Esophagus muscularis mucosa (tissue), 4 donors: ENCODE measurements around the gene SIRT7. TPM values are rescaled to one million over a fixed set of nuclear protein-coding genes. Genes with fewer than 3 reads are reported as not detected.

Experiments
- DNase-seq: peaks from one replicate; pipeline ENCODE4 v3.0.0-alpha.2; 2017; ENCODE audit errors: extremely low spot score
- H3K27ac ChIP-seq, 4 donors: fragments of 200-600 bp; sonication (generic); replicated peaks in 1 of 4; 1 replicate in 3 of 4; 2 replicates in 1 of 4; pipeline ENCODE4 v1.5.1; 2016 to 2019; ENCODE audit warnings: mild to moderate bottlenecking in 1 of 4
- H3K27me3 ChIP-seq, 4 donors: fragments of 200-600 bp; sonication (generic); one replicate each; pipeline versions ENCODE4 v1.5.1 to v1.6.0; 2016 to 2019
- H3K36me3 ChIP-seq, 4 donors: fragments of 200-600 bp; sonication (generic); one replicate each; pipeline ENCODE4 v1.5.1; 2016 to 2019
- H3K4me1 ChIP-seq, 4 donors: fragments of 200-600 bp; sonication (generic); one replicate each; pipeline ENCODE4 v1.5.1; 2016 to 2019
- H3K4me3 ChIP-seq, 4 donors: fragments of 200-600 bp; sonication (generic); 1 replicate in 2 of 4; 2 replicates in 2 of 4; pipeline ENCODE4 v1.5.1; 2016 to 2019; ENCODE audit warnings: mild to moderate bottlenecking in 4 of 4, moderate library complexity in 1 of 4
- H3K9me3 ChIP-seq, 4 donors: fragments of 200-600 bp; sonication (generic); 1 replicate in 3 of 4; 2 replicates in 1 of 4; pipeline ENCODE4 v1.5.1; 2016 to 2019
- EP300 ChIP-seq: sonication (generic); formaldehyde crosslinking; IDR thresholded peaks from one replicate; pipeline ENCODE4 v1.6.1; 2017; ENCODE audit warnings: antibody characterized with exemption
- POLR2A ChIP-seq: fragments of 450-650 bp; IDR thresholded peaks from one replicate; pipeline ENCODE4 v1.6.1; 2017; ENCODE audit warnings: antibody characterized with exemption, moderate library complexity, mild to moderate bottlenecking, low read depth
- POLR2AphosphoS5 ChIP-seq, 2 donors: sonication (generic); formaldehyde crosslinking; IDR thresholded peaks; one replicate each; pipeline ENCODE4 v1.6.1; 2017; ENCODE audit warnings: antibody characterized with exemption in 2 of 2
- whole genome bisulfite sequencing: methylation state at CpG from one replicate; pipeline ENCODE4 v1.1.5; 2018; 5-methylcytosine and 5-hydroxymethylcytosine counted together
- intact Hi-C: fragments of 100-400 bp; cut with DNase I; formaldehyde crosslinking; loops from one replicate; pipeline ENCODE4 v1.15.1; 2023
- total RNA-seq, 4 donors: library from RNA; depleted of rRNA; stranded (reverse); fragments of >200 nt; gene quantifications; one replicate each; pipeline versions ENCODE4 v1.1.0 to v1.2.1, GENCODE V29; 2016
- TF ChIP-seq, protein P1 (sequence below), 3 experiments: fragments of 200-600 bp in 2 of 3; fragments of 450-650 bp in 1 of 3; sonication (generic) in 2 of 3; IDR thresholded peaks; one replicate each; pipeline ENCODE4 v1.5.1; 2017 to 2019; ENCODE audit warnings: antibody characterized with exemption in 3 of 3, mild to moderate bottlenecking in 2 of 3, moderate library complexity in 1 of 3

SIRT7 gene
- total RNA-seq, 4 donors from 2014 or later, result 13.9 to 27.0 (median 19.9) TPM

DNA sequence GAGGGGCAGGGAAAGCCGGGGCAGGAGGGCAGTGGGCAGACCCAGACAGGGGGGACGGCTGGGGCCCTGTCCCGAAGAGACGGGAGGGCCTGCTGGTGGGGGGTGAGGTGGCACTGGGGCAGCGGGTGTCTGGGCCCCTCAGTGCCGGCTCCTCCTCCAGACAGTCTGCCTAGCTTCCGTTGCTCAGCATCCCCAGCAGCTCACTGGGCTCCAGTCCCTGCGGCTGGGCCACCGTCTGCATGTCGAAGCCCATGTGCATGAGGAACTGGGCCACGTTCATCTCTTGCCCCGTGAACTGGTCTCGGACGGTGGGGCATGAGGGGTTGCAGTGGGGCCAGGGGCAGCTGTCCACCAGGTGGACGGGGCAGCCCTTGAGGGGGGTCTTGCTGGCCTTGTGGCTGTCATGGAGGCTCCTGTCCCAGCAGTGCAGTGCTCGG lies 34.8 kb upstream of the SIRT7 start:
- H3K27me3 ChIP-seq, result peaks cover 0 to 56% (median 6%) of the 10 kb centered on the region in 4 donors
- H3K36me3 ChIP-seq, result no peaks in the 10 kb centered on the region
- TF ChIP-seq, protein P1, sequence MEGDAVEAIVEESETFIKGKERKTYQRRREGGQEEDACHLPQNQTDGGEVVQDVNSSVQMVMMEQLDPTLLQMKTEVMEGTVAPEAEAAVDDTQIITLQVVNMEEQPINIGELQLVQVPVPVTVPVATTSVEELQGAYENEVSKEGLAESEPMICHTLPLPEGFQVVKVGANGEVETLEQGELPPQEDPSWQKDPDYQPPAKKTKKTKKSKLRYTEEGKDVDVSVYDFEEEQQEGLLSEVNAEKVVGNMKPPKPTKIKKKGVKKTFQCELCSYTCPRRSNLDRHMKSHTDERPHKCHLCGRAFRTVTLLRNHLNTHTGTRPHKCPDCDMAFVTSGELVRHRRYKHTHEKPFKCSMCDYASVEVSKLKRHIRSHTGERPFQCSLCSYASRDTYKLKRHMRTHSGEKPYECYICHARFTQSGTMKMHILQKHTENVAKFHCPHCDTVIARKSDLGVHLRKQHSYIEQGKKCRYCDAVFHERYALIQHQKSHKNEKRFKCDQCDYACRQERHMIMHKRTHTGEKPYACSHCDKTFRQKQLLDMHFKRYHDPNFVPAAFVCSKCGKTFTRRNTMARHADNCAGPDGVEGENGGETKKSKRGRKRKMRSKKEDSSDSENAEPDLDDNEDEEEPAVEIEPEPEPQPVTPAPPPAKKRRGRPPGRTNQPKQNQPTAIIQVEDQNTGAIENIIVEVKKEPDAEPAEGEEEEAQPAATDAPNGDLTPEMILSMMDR (IDR thresholded peaks at IDR 0.05), result no peak
- no peak for TF ChIP-seq POLR2AphosphoS5 (IDR thresholded peaks at IDR 0.05)
- TF ChIP-seq EP300, result no peak
- no peak for TF ChIP-seq POLR2A
- H3K9me3 ChIP-seq, result no peaks in the 10 kb centered on the region
- H3K27ac ChIP-seq, result no peak overlapping the region
- intact Hi-C loops, result loop anchor here (10.0 kb wide), 1 partner anchor 202 kb away; no protein-coding TSS in a partner anchor
- H3K4me3 ChIP-seq, result no peak overlapping the region
- no peaks in the 10 kb centered on the region for H3K4me1 ChIP-seq
- no peak for DNase-seq
- 72% methylated on average over 12 of the region's 16 CpGs for WGBS

DNA sequence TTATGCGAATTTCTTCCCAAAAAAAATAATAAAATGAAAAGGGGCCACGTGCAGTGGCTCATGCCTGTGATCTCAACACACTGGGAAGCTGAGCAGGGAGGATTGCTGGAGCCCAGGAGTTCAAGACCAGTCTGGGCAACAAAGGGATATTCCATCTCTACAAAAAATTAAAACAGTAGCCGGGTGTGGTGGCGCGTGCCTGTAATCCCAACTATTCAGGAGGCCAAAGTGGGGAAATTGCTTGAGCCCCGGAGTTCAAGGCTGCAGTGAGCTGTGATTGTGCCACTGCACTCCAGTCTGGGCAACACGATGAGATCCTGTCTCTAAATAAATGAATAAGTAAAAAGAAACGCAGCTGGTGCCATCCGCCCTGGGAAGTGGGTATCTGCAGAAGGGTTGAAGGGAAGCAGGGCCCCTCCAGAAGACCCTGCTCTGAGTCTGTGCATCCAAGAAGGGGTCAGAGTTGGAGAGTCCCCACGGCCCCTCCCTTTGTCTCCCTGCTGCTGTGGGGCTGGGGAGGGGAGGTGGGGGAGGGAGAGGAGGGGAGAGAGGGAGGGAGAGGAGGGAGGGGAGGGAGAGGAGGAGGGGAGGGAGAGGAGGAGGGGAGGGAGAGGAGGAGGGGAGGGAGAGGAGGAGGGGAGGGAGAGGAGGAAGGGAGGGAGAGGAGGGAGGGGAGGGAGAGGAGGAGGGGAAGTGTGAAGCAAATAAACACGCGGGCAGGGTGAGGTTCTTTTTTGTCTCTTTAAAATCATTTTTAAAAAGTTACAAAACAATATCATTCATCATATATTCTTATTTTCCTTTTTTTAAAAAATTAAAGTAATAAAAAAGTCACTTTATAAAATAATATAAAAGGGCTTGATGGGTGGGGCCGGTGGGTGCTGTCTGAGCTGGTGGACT lies 34.1 kb upstream of the SIRT7 start:
- intact Hi-C loops, result loop anchor here (10.0 kb wide), 1 partner anchor 203 kb away; no protein-coding TSS in a partner anchor
- WGBS, result 55% methylated on average over 12 of the region's 13 CpGs
- Histone ChIP-seq H3K27ac (no peak overlapping the region), H3K9me3 (no peaks in the 10 kb centered on the region), H3K36me3 (no peaks in the 10 kb centered on the region), H3K4me1 (no peaks in the 10 kb centered on the region), H3K4me3 (no peak overlapping the region), H3K27me3 (peaks cover 0 to 48% (median 5%) of the 10 kb centered on the region in 4 donors)
- no peak for DNase-seq
- no peak for TF ChIP-seq POLR2A
- TF ChIP-seq EP300, result no peak
- TF ChIP-seq POLR2AphosphoS5 (IDR thresholded peaks at IDR 0.05), result no peak
- TF ChIP-seq, protein P1 (IDR thresholded peaks at IDR 0.05), result no peak

DNA sequence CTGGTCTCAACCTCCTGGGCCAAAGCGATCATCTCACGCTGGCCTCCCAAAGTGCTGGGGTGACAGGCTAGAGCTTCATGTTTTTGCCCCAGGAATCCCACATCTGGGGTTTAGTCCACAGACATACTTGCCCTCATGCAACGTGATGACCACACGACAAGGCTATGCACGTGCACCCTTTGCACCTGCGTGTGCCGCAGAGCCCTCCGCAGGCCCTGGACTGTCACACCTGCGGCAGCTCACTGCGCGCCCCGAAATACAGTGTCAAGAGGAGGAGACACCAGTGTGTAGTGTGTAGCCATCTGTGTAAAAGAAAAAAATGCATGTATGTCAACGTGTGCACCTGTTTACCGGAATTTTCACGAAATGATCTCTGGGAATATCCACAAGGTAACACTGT lies 32.5 kb upstream of the SIRT7 start:
- peaks cover 0 to 35% (median 3%) of the 10 kb centered on the region in 4 donors for H3K27me3 ChIP-seq
- H3K4me1 ChIP-seq, result no peaks in the 10 kb centered on the region
- no peak for TF ChIP-seq POLR2AphosphoS5 (IDR thresholded peaks at IDR 0.05)
- TF ChIP-seq EP300, result no peak
- TF ChIP-seq POLR2A, result no peak
- TF ChIP-seq, protein P1 (IDR thresholded peaks at IDR 0.05), result no peak
- intact Hi-C loops, result loop anchor here (10.0 kb wide), 1 partner anchor 204 kb away; no protein-coding TSS in a partner anchor
- WGBS, result 90% methylated on average over 15 of the region's 15 CpGs
- H3K27ac ChIP-seq, result no peak overlapping the region
- no peaks in the 10 kb centered on the region for H3K9me3 ChIP-seq
- no peak for DNase-seq
- H3K4me3 ChIP-seq, result no peak overlapping the region
- H3K36me3 ChIP-seq, result no peaks in the 10 kb centered on the region

DNA sequence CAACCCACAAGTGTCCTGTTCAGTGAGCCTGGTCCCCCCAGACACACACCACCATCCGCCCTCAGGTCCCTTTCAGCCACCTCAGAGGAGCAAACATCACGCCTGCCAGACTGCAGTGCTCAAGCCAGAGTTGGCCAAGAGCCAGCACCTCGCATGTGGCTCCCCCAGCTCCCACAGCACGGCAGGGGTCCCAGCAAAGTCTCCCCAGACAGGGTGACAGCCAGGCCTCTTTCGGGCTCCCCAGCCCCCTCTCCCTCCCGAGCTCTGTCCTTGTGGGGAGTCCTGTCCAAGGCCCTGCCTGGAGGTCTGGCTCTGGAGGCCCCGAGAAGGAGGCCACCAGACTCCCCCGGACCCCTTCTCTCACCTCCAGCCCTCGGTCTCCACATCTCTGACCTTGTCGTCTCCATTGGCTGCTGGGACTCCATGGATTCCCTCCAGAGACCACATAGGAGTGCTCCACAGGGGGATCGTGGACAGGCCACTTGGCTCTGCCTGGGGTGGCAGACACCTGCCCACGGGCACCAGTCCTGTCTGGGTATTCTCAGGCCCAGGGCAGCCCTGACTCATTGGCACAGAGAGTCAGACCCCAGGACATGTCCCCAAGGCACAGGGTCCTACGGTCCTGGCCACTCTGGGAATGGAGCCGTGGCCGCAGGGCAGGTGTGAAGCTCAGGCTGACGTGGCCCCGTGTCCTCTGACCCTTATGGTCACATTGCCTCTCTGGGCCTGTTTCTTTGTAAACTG lies 30.8 kb upstream of the SIRT7 start:
- H3K4me3 ChIP-seq, result no peak overlapping the region
- H3K36me3 ChIP-seq, result no peaks in the 10 kb centered on the region
- intact Hi-C loops, result no loop called here
- TF ChIP-seq POLR2AphosphoS5 (IDR thresholded peaks at IDR 0.05) (no peak), POLR2A (no peak), EP300 (no peak)
- TF ChIP-seq, protein P1 (IDR thresholded peaks at IDR 0.05), result no peak
- no peaks in the 10 kb centered on the region for H3K4me1 ChIP-seq
- no peaks in the 10 kb centered on the region for H3K9me3 ChIP-seq
- peaks cover 0 to 29% (median under 1%) of the 10 kb centered on the region in 4 donors for H3K27me3 ChIP-seq
- H3K27ac ChIP-seq, result no peak overlapping the region
- WGBS, result 84% methylated on average over 11 of the region's 17 CpGs
- no peak for DNase-seq
